ENCODE results near the gene UNC80.

Gene UNC80

DNA sequence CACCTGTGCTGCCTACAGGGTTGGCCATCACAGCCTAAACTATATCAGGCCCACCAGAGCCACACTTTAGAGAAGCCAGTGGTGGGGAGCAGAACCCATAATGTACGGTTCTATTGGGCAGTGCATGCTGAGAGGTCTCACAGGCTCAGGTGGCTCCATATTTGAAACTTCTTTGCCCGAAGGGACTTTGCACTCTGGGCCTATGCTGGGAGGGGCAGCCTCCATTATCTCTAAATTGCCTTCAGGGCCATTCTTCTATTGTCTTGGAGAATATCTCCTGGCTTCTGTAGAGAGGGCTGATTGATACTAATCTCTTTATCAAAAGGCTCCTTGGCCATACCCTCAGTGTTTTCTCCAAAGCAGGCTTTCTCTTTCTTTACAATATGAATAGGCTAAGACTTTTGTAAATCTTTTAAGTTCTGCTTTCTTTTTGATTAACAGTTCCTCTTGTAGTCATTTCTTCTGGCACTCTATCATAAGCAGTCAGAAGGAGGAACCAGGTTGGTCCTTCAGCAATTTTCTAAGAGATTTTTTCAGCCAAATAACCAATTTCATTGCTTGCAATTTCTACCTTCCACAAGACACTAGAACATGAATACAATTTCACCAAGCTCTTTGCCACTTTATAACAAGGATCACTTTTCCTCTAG is 275.3 kb downstream of the UNC80 start:
- TF ChIP-seq, protein P1, sequence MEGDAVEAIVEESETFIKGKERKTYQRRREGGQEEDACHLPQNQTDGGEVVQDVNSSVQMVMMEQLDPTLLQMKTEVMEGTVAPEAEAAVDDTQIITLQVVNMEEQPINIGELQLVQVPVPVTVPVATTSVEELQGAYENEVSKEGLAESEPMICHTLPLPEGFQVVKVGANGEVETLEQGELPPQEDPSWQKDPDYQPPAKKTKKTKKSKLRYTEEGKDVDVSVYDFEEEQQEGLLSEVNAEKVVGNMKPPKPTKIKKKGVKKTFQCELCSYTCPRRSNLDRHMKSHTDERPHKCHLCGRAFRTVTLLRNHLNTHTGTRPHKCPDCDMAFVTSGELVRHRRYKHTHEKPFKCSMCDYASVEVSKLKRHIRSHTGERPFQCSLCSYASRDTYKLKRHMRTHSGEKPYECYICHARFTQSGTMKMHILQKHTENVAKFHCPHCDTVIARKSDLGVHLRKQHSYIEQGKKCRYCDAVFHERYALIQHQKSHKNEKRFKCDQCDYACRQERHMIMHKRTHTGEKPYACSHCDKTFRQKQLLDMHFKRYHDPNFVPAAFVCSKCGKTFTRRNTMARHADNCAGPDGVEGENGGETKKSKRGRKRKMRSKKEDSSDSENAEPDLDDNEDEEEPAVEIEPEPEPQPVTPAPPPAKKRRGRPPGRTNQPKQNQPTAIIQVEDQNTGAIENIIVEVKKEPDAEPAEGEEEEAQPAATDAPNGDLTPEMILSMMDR (conservative IDR thresholded peaks at IDR 0.05; ENCODE audit: low read depth, low read length) = no peak
- DNase-seq (ENCODE audit: low read depth) = no peak
- no peak overlapping the region for H3K4me3 ChIP-seq (ENCODE audit: low read depth, low read length)

Data from choroid plexus epithelial cell (primary cell).